ENCODE measurements around the gene OVCA2. TPM values are rescaled to one million over a fixed set of nuclear protein-coding genes. Genes with fewer than 3 reads are reported as not detected.

OVCA2 gene
- total RNA-seq, 4 donors from 2014 or later = 12.6 to 50.2 (median 34.4) TPM

DNA sequence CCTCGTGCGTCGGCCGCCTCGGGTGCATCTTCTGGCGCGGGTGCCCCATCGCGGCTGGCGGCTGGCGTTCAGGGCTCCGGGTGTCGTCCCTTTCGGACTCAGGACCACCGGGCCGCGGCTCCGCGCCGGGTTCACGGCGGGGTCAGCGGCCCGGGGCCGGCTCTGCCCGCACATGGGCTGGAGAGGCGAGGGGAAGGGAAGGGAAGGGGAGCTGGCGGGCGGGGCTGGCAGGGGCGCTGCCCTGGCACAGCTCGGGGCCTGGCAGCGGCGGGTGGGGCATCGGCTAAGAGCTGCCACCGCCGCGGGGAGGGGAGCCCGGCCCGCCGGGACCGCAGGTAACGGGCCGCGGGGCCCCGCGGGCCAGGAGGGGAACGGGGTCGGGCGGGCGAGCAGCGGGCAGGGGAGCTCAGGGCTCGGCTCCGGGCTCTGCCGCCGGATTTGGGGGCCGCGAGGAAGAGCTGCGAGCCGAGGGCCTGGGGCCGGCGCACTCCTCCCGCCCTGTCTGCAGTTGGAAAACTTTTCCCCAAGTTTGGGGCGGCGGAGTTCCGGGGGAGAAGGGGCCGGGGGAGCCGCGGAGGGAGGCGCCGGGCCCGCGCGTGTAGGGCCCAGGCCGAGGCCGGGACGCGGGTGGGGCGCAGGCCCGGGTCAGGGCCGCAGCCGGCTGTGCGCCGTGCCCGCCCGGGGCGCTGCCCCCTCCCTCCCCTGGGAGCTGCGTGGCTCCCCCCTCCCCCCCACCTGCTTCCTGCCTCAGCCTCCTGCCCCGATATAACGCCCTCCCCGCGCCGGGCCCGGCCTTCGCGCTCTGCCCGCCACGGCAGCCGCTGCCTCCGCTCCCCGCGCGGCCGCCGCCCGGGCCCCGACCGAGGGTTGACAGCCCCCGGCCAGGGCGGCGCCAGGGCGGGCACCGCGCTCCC is 13.7 kb downstream of the OVCA2 start:
- Histone ChIP-seq H3K36me3 (no peaks in the 10 kb centered on the region), H3K9me3 (no peaks in the 10 kb centered on the region), H3K27ac (peak overlapping the region; percentile 70 to 82 (median 76)), H3K27me3 (peaks cover 0 to 12% (median 0%) of the 10 kb centered on the region in 3 donors), H3K4me3 (peak overlapping the region; percentile 52 to 67 (median 64)), H3K4me1 (peaks cover 2 to 27% of the 10 kb centered on the region in 2 donors)
- ATAC-seq = peak; percentile 15 to 28
- no peak for TF ChIP-seq POLR2A (IDR thresholded peaks at IDR 0.05)
- TF ChIP-seq, protein P1, sequence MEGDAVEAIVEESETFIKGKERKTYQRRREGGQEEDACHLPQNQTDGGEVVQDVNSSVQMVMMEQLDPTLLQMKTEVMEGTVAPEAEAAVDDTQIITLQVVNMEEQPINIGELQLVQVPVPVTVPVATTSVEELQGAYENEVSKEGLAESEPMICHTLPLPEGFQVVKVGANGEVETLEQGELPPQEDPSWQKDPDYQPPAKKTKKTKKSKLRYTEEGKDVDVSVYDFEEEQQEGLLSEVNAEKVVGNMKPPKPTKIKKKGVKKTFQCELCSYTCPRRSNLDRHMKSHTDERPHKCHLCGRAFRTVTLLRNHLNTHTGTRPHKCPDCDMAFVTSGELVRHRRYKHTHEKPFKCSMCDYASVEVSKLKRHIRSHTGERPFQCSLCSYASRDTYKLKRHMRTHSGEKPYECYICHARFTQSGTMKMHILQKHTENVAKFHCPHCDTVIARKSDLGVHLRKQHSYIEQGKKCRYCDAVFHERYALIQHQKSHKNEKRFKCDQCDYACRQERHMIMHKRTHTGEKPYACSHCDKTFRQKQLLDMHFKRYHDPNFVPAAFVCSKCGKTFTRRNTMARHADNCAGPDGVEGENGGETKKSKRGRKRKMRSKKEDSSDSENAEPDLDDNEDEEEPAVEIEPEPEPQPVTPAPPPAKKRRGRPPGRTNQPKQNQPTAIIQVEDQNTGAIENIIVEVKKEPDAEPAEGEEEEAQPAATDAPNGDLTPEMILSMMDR (IDR thresholded peaks at IDR 0.05 in 4 of 5, conservative IDR thresholded peaks at IDR 0.05 in 1 of 5) = no peak
- intact Hi-C loops (cut with DNase I; ENCODE audit: low total_unique reads) (loop anchor here (2.0 to 5.0 kb wide), 2 partner anchors 37 to 123 kb away; no protein-coding TSS in a partner anchor), in situ Hi-C loops (cut with MboI; ENCODE audit: low sequenced_read_pairs in 4 of 4) (no loop called here)
- no peak for DNase-seq

DNA sequence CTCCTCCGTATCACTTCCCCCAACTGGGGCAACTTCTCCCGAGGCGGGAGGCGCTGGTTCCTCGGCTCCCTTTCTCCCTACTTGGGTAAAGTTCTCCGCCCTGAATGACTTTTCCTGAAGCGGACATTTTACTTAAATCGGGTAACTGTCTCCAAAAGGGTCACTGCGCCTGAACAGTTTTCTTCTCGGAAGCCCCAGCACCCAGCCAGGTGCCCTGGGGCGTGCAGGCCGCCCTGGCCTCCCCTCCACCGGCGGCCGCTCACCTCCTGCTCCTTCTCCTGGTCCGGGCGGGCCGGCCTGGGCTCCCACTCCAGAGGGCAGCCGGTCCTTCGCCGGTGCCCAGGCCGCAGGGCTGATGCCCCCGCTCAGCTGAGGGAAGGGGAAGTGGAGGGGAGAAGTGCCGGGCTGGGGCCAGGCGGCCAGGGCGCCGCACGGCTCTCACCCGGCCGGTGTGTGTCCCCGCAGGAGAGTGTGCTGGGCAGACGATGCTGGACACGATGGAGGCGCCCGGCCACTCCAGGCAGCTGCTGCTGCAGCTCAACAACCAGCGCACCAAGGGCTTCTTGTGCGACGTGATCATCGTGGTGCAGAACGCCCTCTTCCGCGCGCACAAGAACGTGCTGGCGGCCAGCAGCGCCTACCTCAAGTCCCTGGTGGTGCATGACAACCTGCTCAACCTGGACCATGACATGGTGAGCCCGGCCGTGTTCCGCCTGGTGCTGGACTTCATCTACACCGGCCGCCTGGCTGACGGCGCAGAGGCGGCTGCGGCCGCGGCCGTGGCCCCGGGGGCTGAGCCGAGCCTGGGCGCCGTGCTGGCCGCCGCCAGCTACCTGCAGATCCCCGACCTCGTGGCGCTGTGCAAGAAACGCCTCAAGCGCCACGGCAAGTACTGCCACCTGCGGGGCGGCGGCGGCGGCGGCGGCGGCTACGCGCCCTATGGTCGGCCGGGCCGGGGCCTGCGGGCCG is 14.7 kb downstream of the OVCA2 start:
- intact Hi-C loops (cut with DNase I; ENCODE audit: low total_unique reads) = loop anchor here (5.0 kb wide), 1 partner anchor 36 kb away; no protein-coding TSS in a partner anchor
- H3K9me3 ChIP-seq = no peaks in the 10 kb centered on the region
- no peak for DNase-seq
- H3K27ac ChIP-seq = peak overlapping the region; percentile 45 to 82 (median 76)
- TF ChIP-seq POLR2A (IDR thresholded peaks at IDR 0.05) = no peak
- TF ChIP-seq, protein P1 (IDR thresholded peaks at IDR 0.05 in 4 of 5, conservative IDR thresholded peaks at IDR 0.05 in 1 of 5) = no peak
- peaks cover 0 to 3% (median 0%) of the 10 kb centered on the region in 3 donors for H3K27me3 ChIP-seq
- H3K4me1 ChIP-seq = peaks cover 2 to 19% of the 10 kb centered on the region in 2 donors
- no peak for ATAC-seq
- peak overlapping the region; percentile 31 to 52 (median 48) for H3K4me3 ChIP-seq
- in situ Hi-C loops (cut with MboI; ENCODE audit: low sequenced_read_pairs in 4 of 4) = no loop called here
- no peaks in the 10 kb centered on the region for H3K36me3 ChIP-seq

DNA sequence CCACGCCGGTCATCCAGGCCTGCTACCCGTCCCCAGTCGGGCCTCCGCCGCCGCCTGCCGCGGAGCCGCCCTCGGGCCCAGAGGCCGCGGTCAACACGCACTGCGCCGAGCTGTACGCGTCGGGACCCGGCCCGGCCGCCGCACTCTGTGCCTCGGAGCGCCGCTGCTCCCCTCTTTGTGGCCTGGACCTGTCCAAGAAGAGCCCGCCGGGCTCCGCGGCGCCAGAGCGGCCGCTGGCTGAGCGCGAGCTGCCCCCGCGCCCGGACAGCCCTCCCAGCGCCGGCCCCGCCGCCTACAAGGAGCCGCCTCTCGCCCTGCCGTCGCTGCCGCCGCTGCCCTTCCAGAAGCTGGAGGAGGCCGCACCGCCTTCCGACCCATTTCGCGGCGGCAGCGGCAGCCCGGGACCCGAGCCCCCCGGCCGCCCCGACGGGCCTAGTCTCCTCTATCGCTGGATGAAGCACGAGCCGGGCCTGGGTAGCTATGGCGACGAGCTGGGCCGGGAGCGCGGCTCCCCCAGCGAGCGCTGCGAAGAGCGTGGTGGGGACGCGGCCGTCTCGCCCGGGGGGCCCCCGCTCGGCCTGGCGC is 15.4 kb downstream of the OVCA2 start:
- intact Hi-C loops (cut with DNase I; ENCODE audit: low total_unique reads) (loop anchor here (5.0 kb wide), 1 partner anchor 35 kb away; no protein-coding TSS in a partner anchor), in situ Hi-C loops (cut with MboI; ENCODE audit: low sequenced_read_pairs in 4 of 4) (no loop called here)
- H3K36me3 ChIP-seq = no peaks in the 10 kb centered on the region
- peaks cover 2 to 21% of the 10 kb centered on the region in 2 donors for H3K4me1 ChIP-seq
- no peak for ATAC-seq
- no peaks in the 10 kb centered on the region for H3K9me3 ChIP-seq
- H3K27me3 ChIP-seq = no peaks in the 10 kb centered on the region
- peak overlapping the region; percentile 33 to 82 (median 72) for H3K27ac ChIP-seq
- peak overlapping the region in 1 of 4 donors; percentile 52 for H3K4me3 ChIP-seq
- TF ChIP-seq, protein P1 (IDR thresholded peaks at IDR 0.05 in 4 of 5, conservative IDR thresholded peaks at IDR 0.05 in 1 of 5) = no peak
- DNase-seq = no peak
